Measurements from ENCODE around the gene TOM1. TPM values are rescaled to one million over a fixed set of nuclear protein-coding genes. Genes with fewer than 3 reads are reported as not detected.

TOM1 gene
- total and polyA plus RNA-seq, 2 donors (not counting 1 experiment from before 2014, with no cell fraction given) = 25.3 to 53.2 TPM

DNA sequence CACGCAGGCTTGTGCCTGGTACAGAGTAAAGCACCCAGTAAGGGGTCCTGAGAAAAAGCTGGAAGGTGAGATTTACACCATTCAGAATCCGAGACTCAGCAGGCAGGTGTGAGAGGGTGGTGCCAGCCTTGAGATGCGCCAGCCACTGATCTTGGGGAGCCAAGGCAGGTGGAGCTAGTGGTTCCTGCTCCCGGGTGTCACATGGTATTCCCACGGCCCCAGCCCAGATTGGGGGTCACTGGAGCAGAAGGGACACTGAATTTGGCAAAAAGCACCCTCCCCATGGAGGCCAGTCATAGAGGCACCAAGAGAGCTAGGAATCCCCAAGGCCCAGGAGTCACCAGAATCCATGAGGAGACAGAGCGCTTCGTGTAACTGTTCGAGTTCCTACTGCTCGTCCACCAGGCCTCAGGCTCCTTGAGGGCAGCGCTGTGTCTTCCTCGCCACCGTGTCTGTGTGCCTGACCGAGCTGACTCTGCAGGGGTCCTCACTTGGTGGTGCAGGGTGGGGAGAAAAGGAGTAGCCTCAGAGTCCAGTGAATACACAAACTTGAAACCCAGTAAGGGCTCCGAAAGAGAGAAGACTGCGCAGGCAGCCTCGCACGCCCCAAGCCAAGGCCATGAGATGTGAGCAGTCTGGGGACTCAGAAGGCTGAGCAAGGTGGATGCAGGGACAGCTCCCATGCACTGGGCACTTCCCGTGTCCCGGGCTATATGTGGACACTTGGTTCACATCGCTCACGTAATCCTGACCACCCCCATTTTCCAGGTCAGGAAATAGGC is 28.2 kb downstream of the TOM1 start:
- H3K9me3 Mint-ChIP-seq (ENCODE audit: insufficient read depth) = no peaks in the 10 kb centered on the region
- Histone ChIP-seq H2AFZ (ENCODE audit: insufficient read depth, low read depth, low read length, poor library complexity, severe bottlenecking) (no peak overlapping the region), H3K27ac (ENCODE audit: low read length in 2 of 2) (no peak overlapping the region), H3K4me2 (replicated peaks; ENCODE audit: low read depth, low read length, poor library complexity, severe bottlenecking) (no peak overlapping the region), H3K4me3 (ENCODE audit: control extremely low read depth in 1 of 5, extremely low read depth in 1 of 5, insufficient read depth in 1 of 5, low read depth in 2 of 5, low read length in 4 of 5) (no peak overlapping the region), H3K36me3 (replicated peaks in 1 of 2; ENCODE audit: control extremely low read depth in 1 of 2, control insufficient read depth in 1 of 2, extremely low read depth in 1 of 2, insufficient read depth in 2 of 2, low read length in 1 of 2) (peaks cover 0 to 65% of the 10 kb centered on the region in 2 experiments), H4K20me1 (ENCODE audit: control insufficient read depth, insufficient read depth, low read length, poor library complexity, severe bottlenecking) (no peaks in the 10 kb centered on the region), H3K9ac (ENCODE audit: low read length) (no peak overlapping the region), H3K9me3 (ENCODE audit: control extremely low read depth in 1 of 3, control insufficient read depth in 2 of 3, insufficient read depth in 1 of 3, low read length in 2 of 3) (peaks cover 0 to 3% (median 0%) of the 10 kb centered on the region in 3 donors), H3K27me3 (replicated peaks in 1 of 4; ENCODE audit: control extremely low read depth in 1 of 4, control insufficient read depth in 3 of 4, insufficient read depth in 4 of 4, low read length in 3 of 4) (no peaks in the 10 kb centered on the region), H3K4me1 (ENCODE audit: control insufficient read depth in 2 of 2, insufficient read depth in 2 of 2, low read length in 2 of 2) (peaks cover 20 to 27% of the 10 kb centered on the region in 2 donors), H3K79me2 (ENCODE audit: control insufficient read depth, insufficient read depth, low read length) (no peaks in the 10 kb centered on the region)
- no peak overlapping the region for H3K4me3 Mint-ChIP-seq
- TF ChIP-seq EZH2 (IDR thresholded peaks at IDR 0.05; ENCODE audit: borderline replicate concordance, insufficient read depth, low read depth, low read length, poor library complexity, severe bottlenecking) = no peak
- TF ChIP-seq, protein P1, sequence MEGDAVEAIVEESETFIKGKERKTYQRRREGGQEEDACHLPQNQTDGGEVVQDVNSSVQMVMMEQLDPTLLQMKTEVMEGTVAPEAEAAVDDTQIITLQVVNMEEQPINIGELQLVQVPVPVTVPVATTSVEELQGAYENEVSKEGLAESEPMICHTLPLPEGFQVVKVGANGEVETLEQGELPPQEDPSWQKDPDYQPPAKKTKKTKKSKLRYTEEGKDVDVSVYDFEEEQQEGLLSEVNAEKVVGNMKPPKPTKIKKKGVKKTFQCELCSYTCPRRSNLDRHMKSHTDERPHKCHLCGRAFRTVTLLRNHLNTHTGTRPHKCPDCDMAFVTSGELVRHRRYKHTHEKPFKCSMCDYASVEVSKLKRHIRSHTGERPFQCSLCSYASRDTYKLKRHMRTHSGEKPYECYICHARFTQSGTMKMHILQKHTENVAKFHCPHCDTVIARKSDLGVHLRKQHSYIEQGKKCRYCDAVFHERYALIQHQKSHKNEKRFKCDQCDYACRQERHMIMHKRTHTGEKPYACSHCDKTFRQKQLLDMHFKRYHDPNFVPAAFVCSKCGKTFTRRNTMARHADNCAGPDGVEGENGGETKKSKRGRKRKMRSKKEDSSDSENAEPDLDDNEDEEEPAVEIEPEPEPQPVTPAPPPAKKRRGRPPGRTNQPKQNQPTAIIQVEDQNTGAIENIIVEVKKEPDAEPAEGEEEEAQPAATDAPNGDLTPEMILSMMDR (IDR thresholded peaks at IDR 0.05) = no peak
- H3K27me3 Mint-ChIP-seq = no peaks in the 10 kb centered on the region
- ATAC-seq (ENCODE audit: low read depth) = no peak
- intact Hi-C loops (cut with micrococcal nuclease) = no loop called here
- WGBS (ENCODE audit: insufficient coverage) = 95% methylated on average over 21 of the region's 21 CpGs
- no peak overlapping the region for H3K27ac Mint-ChIP-seq
- no peak for DNase-seq
- H3K4me1 Mint-ChIP-seq = peaks cover 24% of the 10 kb centered on the region
- ChIA-PET POLR2A (no interaction called here), CTCF (interaction anchor here (0.6 kb wide), 1 partner anchor 336 kb away, joined by 5 read pairs; no protein-coding TSS in a partner anchor)

DNA sequence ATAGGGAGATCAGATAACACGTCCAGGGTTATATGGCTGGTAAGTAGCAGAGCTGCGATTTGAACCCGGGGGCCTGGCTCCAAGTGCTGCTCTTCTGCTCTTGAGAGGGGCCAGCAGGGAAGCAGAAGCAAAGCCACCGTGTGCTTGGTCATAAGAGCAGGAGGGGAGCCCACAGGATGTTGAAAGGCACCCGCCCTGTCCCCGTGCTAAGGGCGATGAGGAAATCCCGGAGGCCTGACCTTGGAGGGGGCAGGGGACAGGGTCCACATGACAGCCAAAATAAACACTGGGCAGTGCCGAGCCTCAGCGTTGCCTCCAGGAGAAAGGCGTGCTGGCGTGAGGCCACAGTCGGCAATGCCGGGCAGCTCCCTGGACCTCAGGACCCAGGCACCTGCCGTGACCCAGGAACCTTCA is 28.8 kb downstream of the TOM1 start:
- ATAC-seq (ENCODE audit: low read depth) (no peak), DNase-seq (no peak)
- Histone ChIP-seq H3K4me3 (ENCODE audit: control extremely low read depth in 1 of 5, extremely low read depth in 1 of 5, insufficient read depth in 1 of 5, low read depth in 2 of 5, low read length in 4 of 5) (no peak overlapping the region), H3K9me3 (ENCODE audit: control extremely low read depth in 1 of 3, control insufficient read depth in 2 of 3, insufficient read depth in 1 of 3, low read length in 2 of 3) (peaks cover 0 to 3% (median 0%) of the 10 kb centered on the region in 3 donors), H3K27ac (ENCODE audit: low read length in 2 of 2) (no peak overlapping the region), H3K9ac (ENCODE audit: low read length) (no peak overlapping the region), H2AFZ (ENCODE audit: insufficient read depth, low read depth, low read length, poor library complexity, severe bottlenecking) (no peak overlapping the region), H3K36me3 (replicated peaks in 1 of 2; ENCODE audit: control extremely low read depth in 1 of 2, control insufficient read depth in 1 of 2, extremely low read depth in 1 of 2, insufficient read depth in 2 of 2, low read length in 1 of 2) (peaks cover 0 to 63% of the 10 kb centered on the region in 2 experiments), H4K20me1 (ENCODE audit: control insufficient read depth, insufficient read depth, low read length, poor library complexity, severe bottlenecking) (no peaks in the 10 kb centered on the region), H3K4me2 (replicated peaks; ENCODE audit: low read depth, low read length, poor library complexity, severe bottlenecking) (no peak overlapping the region), H3K79me2 (ENCODE audit: control insufficient read depth, insufficient read depth, low read length) (no peaks in the 10 kb centered on the region), H3K27me3 (replicated peaks in 1 of 4; ENCODE audit: control extremely low read depth in 1 of 4, control insufficient read depth in 3 of 4, insufficient read depth in 4 of 4, low read length in 3 of 4) (no peaks in the 10 kb centered on the region), H3K4me1 (ENCODE audit: control insufficient read depth in 2 of 2, insufficient read depth in 2 of 2, low read length in 2 of 2) (peaks cover 20 to 29% of the 10 kb centered on the region in 2 donors)
- TF ChIP-seq, protein P1 (IDR thresholded peaks at IDR 0.05) = no peak
- TF ChIP-seq EZH2 (IDR thresholded peaks at IDR 0.05; ENCODE audit: borderline replicate concordance, insufficient read depth, low read depth, low read length, poor library complexity, severe bottlenecking) = no peak
- peaks cover 23% of the 10 kb centered on the region for H3K4me1 Mint-ChIP-seq
- no peak overlapping the region for H3K27ac Mint-ChIP-seq
- WGBS (ENCODE audit: insufficient coverage) = 87% methylated on average over 14 of the region's 15 CpGs
- POLR2A ChIA-PET = no interaction called here
- no peaks in the 10 kb centered on the region for H3K27me3 Mint-ChIP-seq
- intact Hi-C loops (cut with micrococcal nuclease) = no loop called here
- no peaks in the 10 kb centered on the region for H3K9me3 Mint-ChIP-seq (ENCODE audit: insufficient read depth)
- CTCF ChIA-PET = no interaction called here
- no peak overlapping the region for H3K4me3 Mint-ChIP-seq

Measured in B cell (primary cell).